HepG2 (cell line): ENCODE measurements around the gene BACH2. TPM values are rescaled to one million over a fixed set of nuclear protein-coding genes. Genes with fewer than 3 reads are reported as not detected.

ENCODE experiments used
- ATAC-seq: fragments of 200-7000 bp; cut with Tn5 transposase; 3 replicates; pipeline ENCODE4 v1.9.1; 2020; ENCODE audit warnings: mild to moderate bottlenecking, moderate library complexity
- BruUV-seq: library from RNA; stranded (reverse); fragments of 400-500 nt; replicated peaks from 2 replicates; lab custom pipeline; 2021; lab: Mats Ljungman, UMichigan
- CTCF ChIA-PET: fragments of 300-600 bp; formaldehyde crosslinking; extraction: SDS; loops from one replicate; lab custom pipeline; 2021; ENCODE audit warnings: low total read pairs, inconsistent platforms, low intra/inter-chr PET ratio; lab: Yijun Ruan, JAX
- POLR2A ChIA-PET: fragments of 350-600 bp; sonication (Branson Sonifier 250); formaldehyde crosslinking; loops from one replicate; lab custom pipeline; 2020; ENCODE audit warnings: antibody characterized with exemption, inconsistent platforms; lab: Yijun Ruan, JAX
- DNase-seq: peaks from one replicate; pipeline ENCODE4 v3.0.0-alpha.2; 2015; ENCODE audit warnings: low spot score
- FAIRE-seq: peaks from 3 replicates; lab custom pipeline; 2011; peaks lifted over from hg19 to GRCh38; lab: Jason Lieb, UNC
- H2AFZ ChIP-seq: one replicate; pipeline ENCODE4 v1.6.1; 2011; ENCODE audit warnings: low read length, inconsistent platforms
- H3K27ac ChIP-seq: fragments of 300-600 bp; 3 replicates; pipeline ENCODE4 v1.8.0; 2011; ENCODE audit warnings: mixed run types, mild to moderate bottlenecking, mixed read lengths, low read length, inconsistent platforms; ENCODE audit not compliant: insufficient read depth; ENCODE audit errors: extremely low read length
- H3K27me3 ChIP-seq, 2 experiments: fragments of 200-600 bp in 1 of 2; 2 replicates in 1 of 2; 3 replicates in 1 of 2; pipeline versions ENCODE4 v1.6.0 to v1.8.0; 2011; ENCODE audit warnings: low read length in 2 of 2, mild to moderate bottlenecking in 2 of 2, moderate library complexity in 2 of 2, inconsistent platforms in 1 of 2; ENCODE audit not compliant: insufficient read depth in 2 of 2, control insufficient read depth in 1 of 2
- H3K36me3 ChIP-seq, 2 experiments: fragments of 200-600 bp in 1 of 2; replicated peaks in 1 of 2; 2 replicates in 1 of 2; 3 replicates in 1 of 2; pipeline versions ENCODE4 v1.5.1 to v1.8.0; 2011; ENCODE audit warnings: low read length in 2 of 2, inconsistent platforms in 1 of 2; ENCODE audit not compliant: insufficient read depth in 2 of 2, control insufficient read depth in 1 of 2
- H3K4me1 ChIP-seq: 2 replicates; pipeline ENCODE4 v1.5.1; 2012; ENCODE audit warnings: low read length, inconsistent platforms; ENCODE audit not compliant: insufficient read depth
- H3K4me2 ChIP-seq: 2 replicates; pipeline ENCODE4 v1.6.0; 2011; ENCODE audit warnings: low read depth, low read length, inconsistent platforms
- H3K4me3 ChIP-seq, 3 experiments: fragments of 200-600 bp in 1 of 3; sonication (generic), shearing (Covaris generic) in 1 of 3; replicated peaks in 1 of 3; 2 replicates each; pipeline ENCODE4 v1.5.1; 2011 to 2016; ENCODE audit warnings: low read length in 3 of 3, inconsistent platforms in 2 of 3, low read depth in 2 of 3, mild to moderate bottlenecking in 2 of 3, control low read depth in 1 of 3, mixed read lengths in 1 of 3; ENCODE audit not compliant: insufficient read depth in 1 of 3
- H3K79me2 ChIP-seq: one replicate; pipeline ENCODE4 v1.6.1; 2011; ENCODE audit warnings: low read length, inconsistent platforms; ENCODE audit not compliant: insufficient read depth
- H3K9ac ChIP-seq: 2 replicates; pipeline ENCODE4 v1.6.0; 2011; ENCODE audit warnings: mild to moderate bottlenecking, low read depth, low read length, inconsistent platforms; ENCODE audit not compliant: insufficient read depth
- H3K9me3 ChIP-seq: 2 replicates; pipeline ENCODE4 v1.5.1; 2012; ENCODE audit warnings: mild to moderate bottlenecking, low read length
- H4K20me1 ChIP-seq: 2 replicates; pipeline ENCODE4 v1.6.0; 2011; ENCODE audit warnings: inconsistent platforms, mild to moderate bottlenecking, low read length, moderate library complexity; ENCODE audit not compliant: insufficient read depth
- FOSL2 ChIP-seq: sonication (generic); formaldehyde crosslinking; IDR thresholded peaks from 2 replicates; pipeline ENCODE4 v1.4.0; 2020; ENCODE audit warnings: missing genetic modification reagents
- FOXO1 ChIP-seq: sonication (generic); formaldehyde crosslinking; IDR thresholded peaks from 2 replicates; pipeline ENCODE4 v1.4.0; 2020; ENCODE audit warnings: missing genetic modification reagents
- KDM3A ChIP-seq: IDR thresholded peaks from 2 replicates; pipeline ENCODE4 v1.6.1; 2018; ENCODE audit warnings: low read depth, missing compliant biosample characterization
- MAZ ChIP-seq, 2 experiments: sonication (generic) in 1 of 2; formaldehyde crosslinking in 1 of 2; IDR thresholded peaks; 2 replicates each; pipeline versions ENCODE4 v1.5.0 to v1.6.1; 2012 to 2020; ENCODE audit warnings: low read depth in 2 of 2, mild to moderate bottlenecking in 2 of 2, borderline replicate concordance in 1 of 2, improper control_type of control experiment in 1 of 2, low read length in 1 of 2, missing genetic modification reagents in 1 of 2, moderate library complexity in 1 of 2
- PCBP1 ChIP-seq: fragments of 200-400 bp; formaldehyde crosslinking; IDR thresholded peaks from 2 replicates; pipeline ENCODE4 v1.6.1; 2017; ENCODE audit warnings: mild to moderate bottlenecking, low read depth, low read length, borderline replicate concordance
- TBL1XR1 ChIP-seq: fragments of 150-350 bp; IDR thresholded peaks from 2 replicates; pipeline ENCODE4 v1.6.1; 2014; ENCODE audit warnings: borderline replicate concordance, low read length; ENCODE audit not compliant: partially characterized antibody
- ZZZ3 ChIP-seq: sonication (generic); formaldehyde crosslinking; IDR thresholded peaks from 2 replicates; pipeline ENCODE4 v1.4.0; 2020; ENCODE audit warnings: missing genetic modification reagents, mild to moderate bottlenecking, borderline replicate concordance
- WGBS: methylation state at CpG from one replicate; pipeline ENCODE4 v1.1.6; 2017; ENCODE audit warnings: low lambda C conversion rate; 5-methylcytosine and 5-hydroxymethylcytosine counted together
- in situ Hi-C: cut with HindIII; loops from 2 replicates; pipeline ENCODE4 v1.10.0; 2017; ENCODE audit warnings: low pct_unique_long_range_greater_than_20kb; ENCODE audit not compliant: extremely low pct_ligation_motif_present
- intact Hi-C: fragments of 100-400 bp; cut with micrococcal nuclease; formaldehyde crosslinking; loops from one replicate; pipeline ENCODE4 v1.10.0; 2022; ENCODE audit not compliant: unreplicated experiment
- polyA plus RNA-seq, 8 experiments: library from polyadenylated mRNA; depleted of rRNA in 3 of 8; stranded (reverse) in 7 of 8; unstranded in 1 of 8; fragments of >200 nt; fragmentation: Illumina TruSeq in 4 of 8; extraction: Trizol in 4 of 8; gene quantifications; 2 replicates each; pipeline versions ENCODE4 v1.2.1 to v1.2.3, GENCODE V29; 2011 to 2016; ENCODE audit warnings: low read depth in 4 of 8, missing spikeins in 1 of 8, mixed read lengths in 1 of 8; ENCODE audit not compliant: insufficient read depth in 1 of 8
- total RNA-seq, 5 experiments: library from RNA; depleted of rRNA; stranded (reverse); fragments of >200 nt; fragmentation: Illumina TruSeq; extraction: Trizol; gene quantifications; 2 replicates each; pipeline ENCODE4 v1.2.3, GENCODE V29; 2016; ENCODE audit warnings: low read depth in 1 of 5
- TF ChIP-seq, protein P1 (sequence below): IDR thresholded peaks from 2 replicates; pipeline ENCODE4 v1.6.1; 2012; ENCODE audit warnings: inconsistent platforms
- TF ChIP-seq, protein P2 (sequence below): sonication (generic); formaldehyde crosslinking; IDR thresholded peaks from 2 replicates; pipeline ENCODE4 v1.5.1; 2020; ENCODE audit warnings: missing genetic modification reagents, mild to moderate bottlenecking, borderline replicate concordance
- TF ChIP-seq, protein P3 (sequence below): IDR thresholded peaks from 2 replicates; pipeline ENCODE4 v1.6.1; 2016; ENCODE audit warnings: mild to moderate bottlenecking, missing biosample characterization, missing genetic modification reagents

The BACH2 gene
- total and polyA plus RNA-seq, 2 of the 13 experiments (the other 11 are each of a cell fraction or from before 2014, with no cell fraction given) = 0.01 TPM; not detected in 1

DNA sequence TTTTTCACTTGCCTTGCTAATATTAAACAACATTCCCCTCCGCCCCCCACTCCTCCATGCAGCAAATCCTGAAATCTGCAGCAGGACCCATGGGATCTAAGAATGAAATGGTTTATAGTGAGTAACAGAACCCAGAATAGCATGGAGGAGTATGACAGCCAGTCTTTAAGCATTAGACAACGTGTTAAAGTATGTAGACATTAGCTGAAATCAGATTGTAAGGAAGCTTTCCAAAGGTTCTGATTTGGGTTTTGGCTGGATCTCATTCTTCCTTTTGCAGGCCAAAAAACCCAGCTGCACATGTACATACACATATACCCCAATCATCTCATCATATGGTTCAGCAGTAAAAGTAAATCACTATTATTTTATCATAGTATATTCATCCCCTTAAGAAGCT is 275.9 kb downstream of the BACH2 start (continued):
- TF ChIP-seq FOSL2 (CRISPR knock-in tag) = no peak
- TF ChIP-seq, protein P1, sequence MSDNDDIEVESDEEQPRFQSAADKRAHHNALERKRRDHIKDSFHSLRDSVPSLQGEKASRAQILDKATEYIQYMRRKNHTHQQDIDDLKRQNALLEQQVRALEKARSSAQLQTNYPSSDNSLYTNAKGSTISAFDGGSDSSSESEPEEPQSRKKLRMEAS = no peak

DNA sequence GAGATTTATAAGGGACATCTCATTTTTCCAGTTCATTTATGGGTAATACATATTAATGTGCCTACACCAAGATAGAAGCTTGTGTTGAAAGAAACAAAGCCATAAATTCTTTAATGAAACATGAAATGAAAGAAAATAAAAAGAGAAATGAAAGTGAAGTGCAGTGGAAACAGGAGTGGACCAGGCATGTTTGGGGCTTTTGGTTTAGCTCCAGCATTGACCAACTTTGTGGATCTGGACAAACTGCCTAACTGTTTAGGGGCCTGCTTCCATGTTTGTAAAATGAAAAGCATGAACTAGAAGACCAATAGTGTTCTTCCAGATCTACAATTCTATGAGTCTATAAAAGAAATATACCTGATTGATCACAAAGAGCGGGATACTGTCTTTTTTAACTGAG is 277.4 kb downstream of the BACH2 start:
- no peaks in the 10 kb centered on the region for H3K79me2 ChIP-seq
- no peak overlapping the region for H3K27ac ChIP-seq
- H3K36me3 ChIP-seq = no peaks in the 10 kb centered on the region
- no peak for DNase-seq
- H3K9ac ChIP-seq = no peak overlapping the region
- POLR2A ChIA-PET = no interaction called here
- no peaks in the 10 kb centered on the region for H3K9me3 ChIP-seq
- no peaks in the 10 kb centered on the region for H3K4me1 ChIP-seq
- WGBS = 0% methylated on average over 1 of the region's 1 CpG
- no peak overlapping the region for H2AFZ ChIP-seq
- FAIRE-seq = no peak
- BruUV-seq = no TSS peak
- intact Hi-C loops = no loop called here
- no peaks in the 10 kb centered on the region for H3K27me3 ChIP-seq
- TF ChIP-seq TBL1XR1 = no peak
- TF ChIP-seq, protein P2, sequence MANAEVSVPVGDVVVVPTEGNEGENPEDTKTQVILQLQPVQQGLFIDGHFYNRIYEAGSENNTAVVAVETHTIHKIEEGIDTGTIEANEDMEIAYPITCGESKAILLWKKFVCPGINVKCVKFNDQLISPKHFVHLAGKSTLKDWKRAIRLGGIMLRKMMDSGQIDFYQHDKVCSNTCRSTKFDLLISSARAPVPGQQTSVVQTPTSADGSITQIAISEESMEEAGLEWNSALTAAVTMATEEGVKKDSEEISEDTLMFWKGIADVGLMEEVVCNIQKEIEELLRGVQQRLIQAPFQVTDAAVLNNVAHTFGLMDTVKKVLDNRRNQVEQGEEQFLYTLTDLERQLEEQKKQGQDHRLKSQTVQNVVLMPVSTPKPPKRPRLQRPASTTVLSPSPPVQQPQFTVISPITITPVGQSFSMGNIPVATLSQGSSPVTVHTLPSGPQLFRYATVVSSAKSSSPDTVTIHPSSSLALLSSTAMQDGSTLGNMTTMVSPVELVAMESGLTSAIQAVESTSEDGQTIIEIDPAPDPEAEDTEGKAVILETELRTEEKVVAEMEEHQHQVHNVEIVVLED (CRISPR knock-in tag) = no peak
- TF ChIP-seq KDM3A = no peak
- no peak for TF ChIP-seq ZZZ3
- TF ChIP-seq, protein P3, sequence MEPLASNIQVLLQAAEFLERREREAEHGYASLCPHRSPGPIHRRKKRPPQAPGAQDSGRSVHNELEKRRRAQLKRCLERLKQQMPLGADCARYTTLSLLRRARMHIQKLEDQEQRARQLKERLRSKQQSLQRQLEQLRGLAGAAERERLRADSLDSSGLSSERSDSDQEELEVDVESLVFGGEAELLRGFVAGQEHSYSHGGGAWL (CRISPR knock-in tag) = no peak
- no peak for TF ChIP-seq PCBP1
- no peak for TF ChIP-seq FOXO1
- no peak for TF ChIP-seq MAZ (IDR thresholded peaks at IDR 0.05; ENCODE audit: borderline replicate concordance, low read depth, low read length)
- TF ChIP-seq MAZ (CRISPR knock-in tag; IDR thresholded peaks at IDR 0.05; ENCODE audit: low read depth) = no peak
- TF ChIP-seq, all 625 proteins: peak for 0
- H4K20me1 ChIP-seq = no peaks in the 10 kb centered on the region
- CTCF ChIA-PET = no interaction called here
- in situ Hi-C loops = no loop called here
- no peak overlapping the region for H3K4me2 ChIP-seq
- no peak overlapping the region for H3K4me3 ChIP-seq
- no peak for ATAC-seq
